ES-I3 (cell line): ENCODE results near the gene NTF3.
"Not testable (repeated sequence)": the region's sequence is repeated elsewhere in the genome, so short reads cannot be mapped to it uniquely, and the experiment has no call there.

Experiments
- H3K36me3 ChIP-seq: 2 replicates; pipeline ENCODE4 v1.6.1; 2013; ENCODE audit warnings: mild to moderate bottlenecking, low read length, control low read depth, moderate library complexity; ENCODE audit not compliant: insufficient read depth
- H3K4me1 ChIP-seq: 2 replicates; pipeline ENCODE4 v1.6.1; 2013; ENCODE audit warnings: mild to moderate bottlenecking, control low read depth, low read length; ENCODE audit not compliant: insufficient read depth
- H3K9ac ChIP-seq: 2 replicates; pipeline ENCODE4 v1.6.1; 2013; ENCODE audit warnings: low read depth, mild to moderate bottlenecking, low read length, moderate library complexity
- H3K9me3 ChIP-seq: 2 replicates; pipeline ENCODE4 v1.6.1; 2013; ENCODE audit warnings: mild to moderate bottlenecking, low read length, moderate library complexity; ENCODE audit not compliant: control insufficient read depth, insufficient read depth

NTF3 gene

DNA sequence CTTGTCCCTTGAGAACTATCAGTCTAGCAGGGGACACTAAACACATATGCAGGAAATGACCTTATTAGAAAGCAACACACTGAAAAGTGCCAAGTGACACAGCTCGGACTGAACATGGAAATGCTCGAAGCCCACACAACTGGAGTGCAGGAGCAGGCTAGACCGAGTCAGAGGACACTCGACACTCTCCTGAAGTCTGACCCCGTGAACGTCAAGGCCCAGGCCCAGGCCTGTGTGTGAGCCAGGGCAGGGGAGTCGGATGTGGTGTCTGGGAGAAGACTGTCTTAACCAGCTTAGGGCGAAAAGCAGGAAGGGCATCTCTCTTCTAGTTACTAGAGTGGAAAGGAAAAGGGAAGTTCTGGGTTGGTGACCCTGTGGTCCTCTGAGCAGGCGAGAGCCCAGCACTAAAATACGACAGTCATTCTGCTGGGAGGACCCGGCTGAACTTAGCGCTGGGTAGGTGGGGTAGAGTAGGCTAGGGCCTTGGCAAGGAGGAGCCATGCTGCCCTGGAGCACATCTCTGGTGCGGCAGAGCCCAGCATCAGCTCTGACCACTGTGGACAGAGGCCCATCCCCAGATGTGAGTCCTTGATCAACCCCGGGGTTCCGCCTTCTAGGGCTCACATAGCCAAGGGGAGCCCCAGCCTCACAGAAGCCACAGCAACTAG, 93.0 kb downstream of the NTF3 start:
- H3K4me1 ChIP-seq = no peaks in the 10 kb centered on the region
- H3K9me3 ChIP-seq = no peaks in the 10 kb centered on the region
- H3K9ac ChIP-seq = no peak overlapping the region
- H3K36me3 ChIP-seq = no peaks in the 10 kb centered on the region

DNA sequence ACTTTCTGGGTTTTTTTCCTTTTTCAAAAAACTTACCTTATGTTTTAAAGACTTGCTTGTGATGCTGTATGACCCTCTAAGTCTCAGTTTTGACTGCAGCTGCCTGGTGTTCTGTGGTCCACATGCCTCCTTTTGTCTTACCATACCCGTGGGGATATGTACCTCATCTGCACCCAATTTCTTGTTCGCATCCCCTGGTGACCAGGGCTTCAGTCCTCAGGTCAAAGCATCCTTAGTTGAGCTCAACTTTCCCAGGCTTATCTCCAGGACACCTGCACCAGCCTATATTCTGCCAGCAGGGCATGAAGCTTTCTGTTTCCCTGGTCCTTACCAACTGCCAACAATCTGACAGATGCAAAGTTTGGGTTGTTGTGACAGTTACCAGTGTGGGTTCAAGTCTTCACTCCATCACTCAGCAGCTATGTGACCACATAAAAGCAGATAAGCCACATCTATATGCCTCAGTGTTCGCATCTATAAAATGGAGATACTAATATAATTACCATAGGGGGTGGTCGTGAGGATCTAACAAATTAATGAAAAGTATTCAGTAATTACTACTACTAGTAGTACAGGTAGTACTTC, 94.0 kb downstream of the NTF3 start:
- Histone ChIP-seq H3K9ac (no peak overlapping the region), H3K4me1 (no peaks in the 10 kb centered on the region), H3K36me3 (no peaks in the 10 kb centered on the region), H3K9me3 (no peaks in the 10 kb centered on the region)

DNA sequence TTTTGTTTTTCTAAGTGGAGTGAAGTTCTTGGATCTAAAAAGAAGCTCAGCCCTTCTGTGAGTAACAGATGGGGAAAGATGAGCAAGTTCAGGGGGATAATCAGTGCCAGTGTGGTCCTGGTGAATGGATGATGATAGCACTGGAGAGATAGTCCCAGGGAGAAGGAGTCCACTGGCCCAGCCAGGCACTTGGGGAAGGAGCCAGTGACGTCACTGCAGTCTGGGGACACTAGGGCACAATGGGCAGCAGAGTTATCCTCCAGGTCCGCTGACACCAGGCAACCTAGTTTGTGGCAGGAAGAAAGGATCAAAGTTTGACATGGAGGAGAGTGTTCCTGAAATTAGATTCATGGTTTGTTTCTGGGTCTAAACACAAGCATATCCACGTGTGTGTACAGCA, 101.5 kb downstream of the NTF3 start:
- H3K9me3 ChIP-seq = no peaks in the 10 kb centered on the region
- no peak overlapping the region for H3K9ac ChIP-seq
- peaks cover 8% of the 10 kb centered on the region for H3K4me1 ChIP-seq
- no peaks in the 10 kb centered on the region for H3K36me3 ChIP-seq

DNA sequence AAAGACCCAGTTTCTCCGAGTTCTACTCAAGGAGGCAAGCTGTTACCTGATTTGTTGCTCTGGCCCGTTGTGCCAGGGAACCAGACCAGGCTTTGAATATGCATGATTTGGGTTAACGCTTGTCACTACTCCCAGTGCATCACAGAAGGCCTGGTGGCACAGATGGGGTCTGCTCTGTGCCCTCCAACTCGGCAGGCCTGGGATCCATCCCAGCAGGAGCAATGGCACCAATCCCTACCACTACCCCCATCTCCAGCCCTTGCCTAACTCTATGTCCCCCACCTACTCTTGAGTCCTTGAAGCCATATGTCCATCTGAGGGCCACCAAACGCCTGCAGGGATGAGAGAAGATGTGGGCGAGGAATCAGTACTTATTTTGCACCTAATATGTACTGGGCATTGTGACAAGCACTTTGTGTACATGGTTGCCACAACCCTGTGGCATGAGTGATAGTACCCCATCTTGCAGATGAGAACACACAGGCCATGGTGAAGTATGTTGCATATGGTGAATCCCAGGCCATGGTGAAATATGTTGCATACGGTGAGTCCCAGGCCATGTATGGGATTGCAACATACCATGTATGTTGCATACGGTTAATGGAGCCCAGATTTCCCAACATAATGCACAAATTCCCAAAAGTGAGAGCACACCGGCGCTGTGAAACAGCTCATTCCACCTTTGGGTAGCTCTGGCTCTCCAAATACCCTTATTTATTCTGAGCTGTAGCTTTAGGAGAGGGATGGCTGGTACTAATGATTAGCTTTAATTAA, 102.7 kb downstream of the NTF3 start:
- H3K9me3 ChIP-seq = no peaks in the 10 kb centered on the region
- H3K36me3 ChIP-seq = no peaks in the 10 kb centered on the region

DNA sequence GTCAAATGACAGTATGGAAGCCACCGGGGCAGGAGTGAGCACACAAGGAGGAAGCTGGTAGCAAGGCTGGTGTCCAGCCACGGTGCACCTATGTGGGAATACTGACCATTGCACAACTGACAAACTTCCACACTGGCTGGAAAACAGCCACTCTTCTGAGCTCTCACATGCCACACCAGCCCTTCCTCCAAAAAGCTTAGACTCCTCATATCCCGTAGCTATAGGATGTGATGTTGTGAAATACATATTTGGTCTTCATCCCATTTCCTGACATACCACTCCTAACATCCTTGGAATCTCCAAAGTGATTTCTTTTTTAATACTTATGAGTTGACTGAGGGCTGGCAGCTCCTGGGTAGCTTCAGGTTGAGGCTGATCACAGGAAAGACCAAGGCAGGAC, 103.6 kb downstream of the NTF3 start:
- no peaks in the 10 kb centered on the region for H3K36me3 ChIP-seq
- no peak overlapping the region for H3K9ac ChIP-seq
- peaks cover 9% of the 10 kb centered on the region for H3K4me1 ChIP-seq
- H3K9me3 ChIP-seq = no peaks in the 10 kb centered on the region

More for the DNA sequence above, 102.7 kb downstream of the NTF3 start:
- Histone ChIP-seq H3K9ac (no peak overlapping the region), H3K4me1 (peaks cover 9% of the 10 kb centered on the region)

DNA sequence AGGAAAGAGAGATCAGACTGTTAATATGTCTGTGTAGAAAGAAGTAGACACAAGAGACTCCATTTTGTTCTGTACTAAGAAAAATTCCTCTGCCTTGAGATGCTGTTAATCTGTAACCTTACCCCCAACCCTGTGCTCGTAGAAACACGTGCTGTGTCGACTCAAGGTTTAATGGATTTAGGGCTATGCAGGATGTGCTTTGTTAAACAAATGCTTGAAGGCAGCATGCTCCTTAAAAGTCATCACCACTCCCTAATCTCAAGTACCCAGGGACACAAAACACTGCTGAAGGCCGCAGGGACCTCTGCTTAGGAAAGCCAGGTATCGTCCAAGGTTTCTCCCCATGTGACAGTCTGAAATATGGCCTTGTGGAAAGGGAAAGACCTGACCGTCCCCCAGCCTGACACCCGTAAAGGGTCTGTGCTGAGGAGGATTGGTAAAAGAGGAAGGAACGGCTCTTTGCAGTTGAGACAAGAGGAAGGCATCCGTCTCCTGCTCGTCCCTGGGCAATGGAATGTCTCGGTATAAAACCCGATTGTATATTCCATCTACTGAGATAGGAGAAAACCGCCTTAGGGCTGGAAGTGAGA, 105.2 kb downstream of the NTF3 start:
- not testable (repeated sequence) for H3K9ac ChIP-seq, H3K36me3 ChIP-seq, H3K4me1 ChIP-seq, H3K9me3 ChIP-seq

DNA sequence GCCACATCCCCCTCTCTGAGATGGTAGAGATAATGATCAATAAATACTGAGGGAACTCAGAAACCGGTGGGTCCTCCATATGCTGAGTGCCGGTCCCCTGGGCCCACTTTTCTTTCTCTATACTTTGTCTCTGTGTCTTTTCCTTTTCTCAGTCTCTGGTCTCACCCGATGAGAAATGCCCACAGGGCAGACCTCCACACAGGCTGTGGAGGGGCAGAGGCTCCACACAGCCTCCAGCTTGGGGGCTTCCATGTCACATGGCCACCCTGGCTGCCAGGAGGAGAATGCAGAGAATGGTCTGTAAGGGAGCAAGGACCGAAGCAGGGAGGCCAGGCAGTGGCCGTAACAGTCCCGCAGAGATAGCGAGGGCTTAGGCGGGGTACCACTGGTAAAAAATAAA, 105.9 kb downstream of the NTF3 start:
- Histone ChIP-seq H3K9ac (no peak overlapping the region), H3K4me1 (peaks cover 9% of the 10 kb centered on the region), H3K36me3 (no peaks in the 10 kb centered on the region), H3K9me3 (no peaks in the 10 kb centered on the region)
